ENCODE data around the gene CELA2B.

- no peak for TF ChIP-seq CTCF (IDR thresholded peaks at IDR 0.05)
- TF ChIP-seq EP300 (IDR thresholded peaks at IDR 0.05) = no peak
- TF ChIP-seq POLR2A (IDR thresholded peaks at IDR 0.05; ENCODE audit: low read depth) = no peak
- TF ChIP-seq POLR2AphosphoS5 (IDR thresholded peaks at IDR 0.05) = no peak
Measured at GRCh38 chr1:15453734-15454133, 22.2 kb upstream of the CELA2B start.

Measured in esophagus muscularis mucosa (tissue), 4 donors.